ENCODE data around the gene INTS6.
"Not testable (repeated sequence)": the region's sequence is repeated elsewhere in the genome, so short reads cannot be mapped to it uniquely, and the experiment has no call there.

INTS6 gene

GRCh38 chr13:51425410-51426042, 27.3 kb downstream of the INTS6 start:
- H3K4me2 ChIP-seq (ENCODE audit: low read length) = no peak overlapping the region
- no peak overlapping the region for H3K9ac ChIP-seq (ENCODE audit: low read depth, low read length)
- H3K9me3 ChIP-seq (replicated peaks; ENCODE audit: low read length) = no peaks in the 10 kb centered on the region
- H3K27me3 ChIP-seq (ENCODE audit: control insufficient read depth, insufficient read depth, low read length) = no peaks in the 10 kb centered on the region
- no peak overlapping the region for H3K4me3 ChIP-seq (ENCODE audit: low read length)
- H3K4me1 ChIP-seq (ENCODE audit: control insufficient read depth, insufficient read depth, low read length) = peaks cover 19% of the 10 kb centered on the region
- H3K36me3 ChIP-seq (ENCODE audit: insufficient read depth, low read length) = peaks cover 48% of the 10 kb centered on the region

GRCh38 chr13:51423766-51424165, 29.1 kb downstream of the INTS6 start:
- Histone ChIP-seq H3K4me3 (ENCODE audit: low read length) (no peak overlapping the region), H3K4me1 (ENCODE audit: control insufficient read depth, insufficient read depth, low read length) (peaks cover 30% of the 10 kb centered on the region), H3K27me3 (ENCODE audit: control insufficient read depth, insufficient read depth, low read length) (no peaks in the 10 kb centered on the region), H3K9me3 (replicated peaks; ENCODE audit: low read length) (no peaks in the 10 kb centered on the region), H3K36me3 (ENCODE audit: insufficient read depth, low read length) (peaks cover 48% of the 10 kb centered on the region), H3K9ac (ENCODE audit: low read depth, low read length) (no peak overlapping the region), H3K4me2 (ENCODE audit: low read length) (no peak overlapping the region)

DNA sequence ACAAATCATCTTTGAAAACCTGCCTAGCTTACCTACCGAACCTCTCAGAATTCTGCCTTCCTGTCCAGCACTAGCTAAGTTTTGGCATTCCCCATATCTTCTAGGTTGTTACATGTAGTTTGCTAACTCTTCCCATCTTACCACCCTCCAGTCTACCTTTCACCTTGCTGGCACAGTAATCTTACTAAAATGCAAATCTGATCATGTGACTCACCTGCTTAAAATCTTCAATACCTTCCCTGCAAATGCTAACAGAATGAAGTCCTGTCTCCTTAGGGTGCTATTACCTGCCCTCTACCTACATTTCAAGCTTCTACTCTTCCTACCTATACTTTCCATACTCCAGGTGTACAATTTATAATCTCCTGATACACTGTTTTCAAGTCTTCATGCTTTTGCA, 30.4 kb downstream of the INTS6 start:
- Histone ChIP-seq H3K36me3 (ENCODE audit: insufficient read depth, low read length) (peaks cover 46% of the 10 kb centered on the region), H3K4me2 (ENCODE audit: low read length) (no peak overlapping the region), H3K4me3 (ENCODE audit: low read length) (no peak overlapping the region), H3K27me3 (ENCODE audit: control insufficient read depth, insufficient read depth, low read length) (no peaks in the 10 kb centered on the region), H3K9me3 (replicated peaks; ENCODE audit: low read length) (no peaks in the 10 kb centered on the region), H3K9ac (ENCODE audit: low read depth, low read length) (no peak overlapping the region), H3K4me1 (ENCODE audit: control insufficient read depth, insufficient read depth, low read length) (peaks cover 31% of the 10 kb centered on the region)

- Histone ChIP-seq H3K4me1 (ENCODE audit: control insufficient read depth, insufficient read depth, low read length) (peaks cover 27% of the 10 kb centered on the region), H3K36me3 (ENCODE audit: insufficient read depth, low read length) (peaks cover 51% of the 10 kb centered on the region), H3K4me2 (ENCODE audit: low read length) (peak overlapping the region; percentile 2), H3K4me3 (ENCODE audit: low read length) (no peak overlapping the region), H3K9ac (ENCODE audit: low read depth, low read length) (no peak overlapping the region), H3K27me3 (ENCODE audit: control insufficient read depth, insufficient read depth, low read length) (no peaks in the 10 kb centered on the region), H3K9me3 (replicated peaks; ENCODE audit: low read length) (no peaks in the 10 kb centered on the region)
Observed at GRCh38 chr13:51420681-51421490, 31.9 kb downstream of the INTS6 start.

DNA sequence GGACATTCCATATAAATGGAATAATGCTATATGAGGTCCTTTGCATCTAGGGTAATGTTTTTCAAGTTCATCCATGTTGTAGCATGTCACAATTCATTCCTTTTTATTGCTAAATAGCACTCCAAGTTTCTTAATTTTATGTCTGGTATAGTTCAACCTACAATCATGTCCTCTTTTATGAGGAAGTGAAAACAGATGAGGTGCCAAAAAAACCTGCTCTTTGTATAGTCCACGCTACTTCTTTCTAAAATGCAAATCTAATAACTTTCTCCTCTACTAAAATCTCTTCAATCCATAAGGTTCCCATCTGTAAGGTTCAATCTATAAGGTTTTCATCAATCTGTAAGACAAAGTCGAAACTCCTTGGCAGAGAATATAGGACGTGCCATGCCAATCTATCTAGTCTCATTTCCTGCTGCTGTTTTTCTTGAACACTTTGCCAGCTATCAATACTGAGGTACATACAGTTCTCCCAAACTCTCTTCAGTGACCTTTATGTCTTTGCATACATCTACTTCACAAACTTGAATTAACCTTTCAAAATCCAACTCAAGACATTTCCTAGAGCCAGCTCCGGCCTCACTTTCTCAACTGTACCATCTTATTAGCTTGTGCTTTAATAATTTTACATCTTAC, 33.7 kb downstream of the INTS6 start:
- Histone ChIP-seq H3K4me1 (ENCODE audit: control insufficient read depth, insufficient read depth, low read length) (peaks cover 17% of the 10 kb centered on the region), H3K27me3 (ENCODE audit: control insufficient read depth, insufficient read depth, low read length) (no peaks in the 10 kb centered on the region), H3K9me3 (replicated peaks; ENCODE audit: low read length) (no peaks in the 10 kb centered on the region), H3K4me2 (ENCODE audit: low read length) (no peak overlapping the region), H3K36me3 (ENCODE audit: insufficient read depth, low read length) (peaks cover 54% of the 10 kb centered on the region), H3K4me3 (ENCODE audit: low read length) (no peak overlapping the region), H3K9ac (ENCODE audit: low read depth, low read length) (no peak overlapping the region)

DNA sequence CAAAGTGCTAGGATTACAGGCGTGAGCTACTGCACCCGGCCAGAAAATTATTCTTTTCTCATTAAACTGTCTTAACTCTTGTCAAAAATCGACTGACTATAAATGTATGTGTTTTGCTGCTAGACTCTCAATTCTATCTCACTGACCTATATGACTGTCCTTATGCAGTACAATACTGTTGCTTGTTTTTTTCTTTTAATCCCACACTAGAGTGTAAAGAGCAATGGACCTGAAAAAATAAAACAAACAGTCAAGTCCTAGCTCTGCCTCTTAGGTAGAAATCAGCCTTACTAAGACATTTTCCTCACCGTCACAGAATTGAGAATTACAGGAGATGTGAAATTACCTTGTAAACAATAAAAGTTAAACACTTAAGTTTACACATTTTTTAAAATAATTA, 35.1 kb downstream of the INTS6 start:
- Histone ChIP-seq H3K36me3 (ENCODE audit: insufficient read depth, low read length) (peaks cover 52% of the 10 kb centered on the region), H3K4me3 (ENCODE audit: low read length) (no peak overlapping the region), H3K9me3 (replicated peaks; ENCODE audit: low read length) (no peaks in the 10 kb centered on the region), H3K4me1 (ENCODE audit: control insufficient read depth, insufficient read depth, low read length) (peaks cover 17% of the 10 kb centered on the region), H3K9ac (ENCODE audit: low read depth, low read length) (no peak overlapping the region), H3K27me3 (ENCODE audit: control insufficient read depth, insufficient read depth, low read length) (no peaks in the 10 kb centered on the region), H3K4me2 (ENCODE audit: low read length) (no peak overlapping the region)

GRCh38 chr13:51416107-51416506, 36.7 kb downstream of the INTS6 start:
- no peak overlapping the region for H3K9ac ChIP-seq (ENCODE audit: low read depth, low read length)
- peaks cover 16% of the 10 kb centered on the region for H3K4me1 ChIP-seq (ENCODE audit: control insufficient read depth, insufficient read depth, low read length)
- peaks cover 51% of the 10 kb centered on the region for H3K36me3 ChIP-seq (ENCODE audit: insufficient read depth, low read length)
- no peaks in the 10 kb centered on the region for H3K9me3 ChIP-seq (replicated peaks; ENCODE audit: low read length)
- H3K4me2 ChIP-seq (ENCODE audit: low read length) = no peak overlapping the region
- no peaks in the 10 kb centered on the region for H3K27me3 ChIP-seq (ENCODE audit: control insufficient read depth, insufficient read depth, low read length)
- no peak overlapping the region for H3K4me3 ChIP-seq (ENCODE audit: low read length)

DNA sequence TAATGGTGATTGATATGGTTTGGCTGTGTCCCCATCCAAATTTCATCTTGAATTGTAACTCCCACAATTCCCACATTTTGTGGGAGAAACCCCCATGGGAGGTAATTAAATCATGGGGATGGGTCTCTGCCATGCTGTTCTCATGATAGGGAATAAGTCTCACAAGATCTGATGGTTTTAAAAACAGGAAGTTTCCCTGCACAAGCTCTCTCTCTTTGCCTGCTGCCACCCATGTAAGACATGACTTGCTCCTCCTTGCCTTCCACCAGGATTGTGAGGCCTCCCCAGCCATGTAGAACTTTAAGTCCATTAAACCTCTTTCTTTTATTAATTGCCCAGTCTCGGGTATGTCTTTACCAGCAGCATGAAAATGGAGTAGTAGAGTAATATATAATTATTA, 37.5 kb downstream of the INTS6 start:
- H3K4me3 ChIP-seq (ENCODE audit: low read length); H3K9me3 ChIP-seq (replicated peaks; ENCODE audit: low read length); H3K27me3 ChIP-seq (ENCODE audit: control insufficient read depth, insufficient read depth, low read length); H3K9ac ChIP-seq (ENCODE audit: low read depth, low read length); H3K4me2 ChIP-seq (ENCODE audit: low read length): not testable (repeated sequence)
- Histone ChIP-seq H3K36me3 (ENCODE audit: insufficient read depth, low read length) (peaks cover 49% of the 10 kb centered on the region), H3K4me1 (ENCODE audit: control insufficient read depth, insufficient read depth, low read length) (peaks cover 11% of the 10 kb centered on the region)

- H3K4me3 ChIP-seq (ENCODE audit: low read length) = no peak overlapping the region
- H3K9ac ChIP-seq (ENCODE audit: low read depth, low read length) = no peak overlapping the region
- H3K36me3 ChIP-seq (ENCODE audit: insufficient read depth, low read length) = peaks cover 32% of the 10 kb centered on the region
- H3K9me3 ChIP-seq (replicated peaks; ENCODE audit: low read length) = no peaks in the 10 kb centered on the region
- H3K4me2 ChIP-seq (ENCODE audit: low read length) = no peak overlapping the region
- no peaks in the 10 kb centered on the region for H3K27me3 ChIP-seq (ENCODE audit: control insufficient read depth, insufficient read depth, low read length)
- H3K4me1 ChIP-seq (ENCODE audit: control insufficient read depth, insufficient read depth, low read length) = no peaks in the 10 kb centered on the region
Observed at GRCh38 chr13:51412431-51412830, 40.4 kb downstream of the INTS6 start.

DNA sequence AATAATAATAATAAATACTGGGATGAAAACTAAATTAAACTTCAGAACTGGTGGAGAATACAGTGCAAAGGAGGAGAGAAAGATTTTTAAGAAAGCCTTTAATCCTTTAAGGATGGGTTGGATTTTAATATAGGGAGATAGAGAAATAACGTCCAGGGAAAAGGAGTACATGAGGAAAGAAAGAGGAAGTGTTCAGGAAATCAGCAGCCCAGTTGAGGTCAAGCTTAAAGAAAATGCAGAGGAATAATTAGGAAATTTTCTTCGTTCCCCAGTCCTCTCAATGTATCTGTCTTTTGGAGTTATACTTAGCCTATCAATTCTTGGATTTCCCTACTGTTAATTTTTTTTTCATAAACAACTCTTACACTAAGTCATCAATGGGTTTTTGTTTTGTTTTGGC, 47.7 kb downstream of the INTS6 start:
- Histone ChIP-seq H3K4me1 (ENCODE audit: control insufficient read depth, insufficient read depth, low read length) (peaks cover 4% of the 10 kb centered on the region), H3K9me3 (replicated peaks; ENCODE audit: low read length) (no peaks in the 10 kb centered on the region), H3K4me2 (ENCODE audit: low read length) (no peak overlapping the region), H3K4me3 (ENCODE audit: low read length) (no peak overlapping the region), H3K27me3 (ENCODE audit: control insufficient read depth, insufficient read depth, low read length) (no peaks in the 10 kb centered on the region), H3K36me3 (ENCODE audit: insufficient read depth, low read length) (peaks cover 2% of the 10 kb centered on the region), H3K9ac (ENCODE audit: low read depth, low read length) (no peak overlapping the region)

DNA sequence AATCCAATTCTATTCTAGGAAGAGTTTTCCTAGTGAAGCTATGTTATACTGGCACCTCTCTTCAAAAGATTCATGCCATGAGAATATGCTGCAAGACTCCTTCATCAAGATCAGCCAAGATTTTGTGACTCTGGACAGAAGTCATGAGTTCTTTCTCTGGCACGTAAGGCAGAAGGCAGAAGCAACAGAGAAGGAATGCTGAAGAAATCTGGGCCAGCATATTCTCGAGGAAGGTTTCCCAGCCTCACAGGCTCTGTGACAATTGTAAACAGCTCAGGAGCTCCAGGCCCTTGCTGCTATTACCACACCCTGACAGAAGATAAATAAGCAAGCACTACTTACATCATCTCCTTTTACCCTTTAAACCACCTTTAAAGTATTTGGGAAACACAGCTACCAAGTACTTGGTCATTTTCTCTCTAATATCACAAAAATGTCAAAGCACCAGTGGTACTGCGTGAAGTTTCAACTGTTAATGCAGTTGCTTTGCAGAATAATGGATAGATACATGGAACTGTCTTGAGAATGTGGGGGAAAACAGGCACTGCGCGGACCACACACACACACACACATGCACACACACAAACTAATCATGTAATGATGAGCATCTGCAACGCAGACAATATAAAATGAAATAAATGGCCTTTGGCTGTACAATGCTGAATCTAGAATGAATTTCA, 55.4 kb downstream of the INTS6 start:
- peaks cover 5% of the 10 kb centered on the region for H3K36me3 ChIP-seq (ENCODE audit: insufficient read depth, low read length)

More for the DNA sequence above, 55.4 kb downstream of the INTS6 start:
- Histone ChIP-seq H3K4me2 (ENCODE audit: low read length) (no peak overlapping the region), H3K9ac (ENCODE audit: low read depth, low read length) (no peak overlapping the region), H3K27me3 (ENCODE audit: control insufficient read depth, insufficient read depth, low read length) (no peaks in the 10 kb centered on the region), H3K4me3 (ENCODE audit: low read length) (no peak overlapping the region), H3K4me1 (ENCODE audit: control insufficient read depth, insufficient read depth, low read length) (peaks cover 7% of the 10 kb centered on the region), H3K9me3 (replicated peaks; ENCODE audit: low read length) (no peaks in the 10 kb centered on the region)
